Stimulated activated CD4-positive, alpha-beta T cell treated with anti-CD3 and anti-CD28 coated beads, Interleukin-15, amount 100 ng/mL, for 1 hour (primary cell): ENCODE data around the gene VPS45.

Source experiments
- DNase-seq, 2 donors: peaks; one replicate each; pipeline ENCODE4 v3.0.0-alpha.2; 2020; ENCODE audit warnings: low read depth in 1 of 2, low spot score in 1 of 2

VPS45 gene

DNA sequence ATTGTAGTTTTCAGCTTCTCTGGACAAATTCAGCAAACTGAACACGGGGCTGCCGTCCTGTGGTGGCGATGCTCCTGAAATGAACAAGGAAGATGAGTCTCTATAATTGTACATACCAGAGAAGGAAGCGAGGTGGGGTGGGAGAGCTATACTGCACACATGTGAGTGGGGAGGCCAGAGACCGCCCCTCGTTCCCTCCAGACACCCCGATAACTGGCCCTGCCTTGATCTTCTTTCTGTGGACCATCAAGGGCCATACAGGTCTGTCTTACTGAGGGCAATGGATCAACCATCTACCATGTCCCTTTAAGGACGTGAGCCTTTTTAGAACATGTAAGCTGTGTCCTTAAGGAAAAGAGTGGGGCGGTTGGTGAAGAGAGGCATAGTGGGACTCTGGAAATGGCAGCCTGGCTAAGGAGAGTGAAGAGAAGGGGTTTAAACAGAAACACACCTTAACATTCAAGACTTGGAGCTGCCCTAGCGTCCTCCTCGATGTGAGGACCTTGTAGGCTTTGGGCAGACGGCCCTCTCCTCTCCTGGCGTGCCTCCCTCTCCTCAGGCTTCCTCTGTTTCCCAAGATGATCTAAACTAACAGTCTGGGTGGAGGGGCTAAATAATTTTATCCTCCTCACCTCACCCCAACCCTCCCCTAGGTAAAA lies 88.0 kb downstream of the VPS45 start:
- DNase-seq = no peak

DNA sequence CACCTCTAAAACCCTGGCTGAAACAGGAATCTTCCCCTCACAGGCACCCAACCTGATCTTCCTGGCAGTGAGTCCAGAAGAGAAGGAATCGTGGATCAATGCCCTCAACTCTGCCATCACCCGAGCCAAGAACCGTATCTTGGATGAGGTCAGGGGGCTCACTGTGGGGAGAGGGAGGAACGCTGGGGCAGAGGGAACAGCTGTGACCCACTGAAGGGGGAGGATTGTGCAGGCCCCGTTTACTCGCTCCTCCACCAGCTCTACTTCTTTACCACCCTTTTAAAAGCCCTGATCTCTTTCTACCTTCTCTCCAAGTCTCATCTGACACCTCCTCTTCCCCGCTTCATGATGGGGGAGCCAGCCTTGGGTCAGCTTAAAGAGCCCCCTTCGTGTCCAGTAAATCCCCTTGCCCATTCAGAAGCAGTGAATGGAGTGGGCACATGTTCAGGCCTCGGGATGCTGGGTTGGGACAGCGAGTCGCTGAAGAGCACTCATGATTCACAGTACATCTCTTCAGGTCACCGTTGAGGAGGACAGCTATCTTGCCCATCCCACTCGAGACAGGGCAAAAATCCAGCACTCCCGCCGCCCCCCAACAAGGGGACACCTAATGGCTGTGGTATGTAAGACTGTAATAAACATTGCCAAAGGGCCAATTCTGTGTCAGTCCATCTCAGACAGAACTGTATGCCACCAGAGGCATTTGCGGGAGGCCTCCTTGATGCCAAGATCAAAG lies 89.5 kb downstream of the VPS45 start:
- no peak for DNase-seq

- no peak for DNase-seq
Observed at GRCh38 chr1:150159550-150159949, 92.0 kb downstream of the VPS45 start.

DNA sequence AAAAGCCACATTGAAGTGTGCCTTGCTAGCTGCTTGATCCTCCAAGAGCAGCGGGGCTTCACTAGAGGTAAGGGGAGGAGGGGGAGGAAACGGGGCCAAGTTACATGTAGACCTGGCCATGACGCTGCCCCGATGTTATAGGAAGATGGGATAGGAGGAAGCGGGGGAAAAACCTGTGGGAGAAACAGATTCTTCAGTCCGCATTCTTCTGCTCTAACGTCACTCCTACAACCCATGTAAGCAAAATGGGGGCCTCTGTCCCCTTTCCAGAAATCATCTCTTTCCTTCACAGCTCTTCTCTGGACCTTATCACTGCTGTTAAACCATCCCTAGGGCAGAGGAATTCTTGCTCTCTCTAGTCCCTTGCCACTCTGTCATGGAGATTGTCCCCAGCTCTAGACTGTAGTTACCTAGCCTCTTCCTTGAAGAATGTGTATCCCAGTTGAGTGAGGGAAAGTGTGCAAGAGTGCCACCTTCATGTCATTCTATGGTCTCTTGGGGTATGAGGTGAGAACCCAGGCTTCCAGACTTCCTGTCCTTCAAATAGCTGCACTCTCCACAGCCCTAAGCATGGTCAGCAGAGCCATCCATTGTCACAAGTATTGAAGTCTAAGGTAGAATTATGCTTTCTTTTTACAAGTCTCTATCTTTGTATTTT lies 93.5 kb downstream of the VPS45 start:
- DNase-seq = no peak

DNA sequence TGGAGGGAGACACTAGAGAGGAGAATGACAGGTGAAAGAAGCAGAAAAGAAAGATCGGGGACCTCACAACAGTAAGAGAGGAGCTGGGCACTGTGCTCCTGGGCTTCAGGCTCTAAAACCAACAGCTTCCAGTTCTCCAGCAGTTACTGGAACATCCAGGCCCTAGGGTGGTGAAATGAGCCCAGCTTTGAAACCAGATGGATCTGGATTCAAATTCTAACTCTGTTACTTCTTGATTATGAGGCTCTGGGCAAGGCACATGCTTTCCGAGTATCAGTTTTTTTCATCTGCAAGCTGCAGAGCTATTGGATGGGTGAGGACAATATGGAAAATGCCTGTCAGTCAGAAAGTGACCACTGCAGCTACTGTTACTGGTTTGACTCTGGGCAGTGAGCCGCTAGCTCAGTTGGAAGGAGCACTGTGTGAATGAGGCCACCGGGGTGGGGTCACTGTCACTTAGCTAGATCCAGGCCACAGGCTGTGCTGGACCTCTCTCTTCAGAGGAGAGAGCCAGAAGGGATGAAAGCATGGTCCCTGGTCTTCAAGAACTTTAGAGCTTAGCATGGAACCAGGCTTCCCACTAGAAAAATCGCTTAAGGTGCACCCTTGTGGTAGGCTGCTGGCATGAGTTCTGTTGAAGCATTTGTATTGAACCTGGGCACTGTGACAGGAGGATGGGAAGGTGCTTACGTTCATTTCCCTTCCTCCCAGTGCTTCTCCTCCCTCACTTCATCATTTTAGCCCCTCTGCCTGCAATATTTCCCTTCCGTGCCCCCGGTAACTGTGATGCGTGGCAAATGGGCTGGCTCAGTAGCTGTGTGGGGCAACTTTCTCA lies 94.4 kb downstream of the VPS45 start:
- DNase-seq = no peak

DNA sequence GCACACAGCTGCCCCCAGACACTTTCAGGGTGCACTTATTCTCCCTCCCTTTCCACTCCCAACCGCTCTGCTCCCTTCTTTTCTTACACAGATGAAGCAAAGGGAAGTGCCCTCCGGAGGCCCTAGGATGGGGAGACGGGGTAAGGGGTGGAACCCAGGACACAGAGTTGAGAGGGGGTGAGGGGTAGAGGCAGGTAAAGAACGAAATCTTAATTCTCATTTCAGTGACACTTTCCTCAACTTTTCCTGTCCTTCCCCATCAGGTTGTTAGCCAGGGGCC lies 94.9 kb downstream of the VPS45 start:
- DNase-seq = no peak

DNA sequence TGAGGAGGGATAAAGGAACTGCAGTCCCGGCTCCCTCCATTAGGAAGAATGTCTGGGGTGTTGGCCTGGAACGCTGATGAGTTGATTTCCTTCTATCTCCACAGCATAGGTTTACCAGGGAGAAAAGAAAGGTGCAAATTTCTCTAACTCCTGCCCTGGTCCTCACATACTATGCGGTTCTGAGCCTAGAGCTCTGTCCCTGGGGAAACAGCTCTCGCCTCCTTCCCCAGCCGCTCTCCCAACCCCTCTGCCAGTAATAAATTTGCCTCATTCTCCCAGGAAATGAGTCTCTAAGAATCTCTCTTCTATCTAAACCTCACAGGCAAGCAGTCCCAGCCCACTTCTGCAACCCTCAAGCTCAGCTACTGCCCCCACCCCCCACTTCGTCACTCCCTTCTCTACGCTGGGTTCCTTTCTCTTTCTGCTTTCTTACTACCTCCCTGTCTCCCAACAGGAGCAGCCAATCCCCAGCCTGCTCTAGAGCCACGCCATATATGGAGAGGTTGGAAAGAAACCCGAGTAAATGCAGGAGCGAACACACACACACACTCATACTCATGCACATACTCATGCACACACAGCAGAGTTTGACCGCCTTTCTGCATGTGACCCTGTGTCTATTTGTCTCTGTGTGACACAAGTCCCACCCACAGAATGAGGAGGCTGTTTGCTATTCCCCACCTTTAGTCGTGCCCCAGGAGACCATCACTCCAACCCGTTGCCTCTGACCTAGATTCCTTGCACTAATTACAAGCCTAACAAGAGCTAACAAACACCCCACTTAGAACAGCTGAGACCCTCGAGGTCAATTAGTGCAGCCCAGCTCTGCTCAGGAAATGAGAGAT lies 95.5 kb downstream of the VPS45 start:
- no peak for DNase-seq

- no peak for DNase-seq
Observed at GRCh38 chr1:150164224-150164623, 96.6 kb downstream of the VPS45 start.

DNA sequence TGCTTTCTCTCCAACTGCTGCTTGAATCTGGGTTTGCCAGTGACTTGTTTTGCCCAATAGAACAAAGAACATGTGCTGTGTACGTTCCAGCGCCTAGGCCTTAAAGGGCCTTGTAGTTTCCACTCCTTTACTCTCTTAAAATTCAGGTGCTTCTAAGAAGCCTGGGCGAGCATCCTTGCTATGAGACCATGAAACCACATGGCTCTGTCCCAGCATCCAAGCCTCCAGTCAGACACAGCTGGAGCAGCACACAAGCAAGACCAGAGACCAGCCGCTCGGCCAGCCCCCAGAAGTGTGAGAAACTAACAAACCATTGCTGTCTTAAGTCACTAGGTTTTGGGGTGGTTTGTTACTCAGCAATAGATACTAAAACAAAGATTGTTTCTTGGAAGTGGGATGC lies 97.2 kb downstream of the VPS45 start:
- DNase-seq = no peak

DNA sequence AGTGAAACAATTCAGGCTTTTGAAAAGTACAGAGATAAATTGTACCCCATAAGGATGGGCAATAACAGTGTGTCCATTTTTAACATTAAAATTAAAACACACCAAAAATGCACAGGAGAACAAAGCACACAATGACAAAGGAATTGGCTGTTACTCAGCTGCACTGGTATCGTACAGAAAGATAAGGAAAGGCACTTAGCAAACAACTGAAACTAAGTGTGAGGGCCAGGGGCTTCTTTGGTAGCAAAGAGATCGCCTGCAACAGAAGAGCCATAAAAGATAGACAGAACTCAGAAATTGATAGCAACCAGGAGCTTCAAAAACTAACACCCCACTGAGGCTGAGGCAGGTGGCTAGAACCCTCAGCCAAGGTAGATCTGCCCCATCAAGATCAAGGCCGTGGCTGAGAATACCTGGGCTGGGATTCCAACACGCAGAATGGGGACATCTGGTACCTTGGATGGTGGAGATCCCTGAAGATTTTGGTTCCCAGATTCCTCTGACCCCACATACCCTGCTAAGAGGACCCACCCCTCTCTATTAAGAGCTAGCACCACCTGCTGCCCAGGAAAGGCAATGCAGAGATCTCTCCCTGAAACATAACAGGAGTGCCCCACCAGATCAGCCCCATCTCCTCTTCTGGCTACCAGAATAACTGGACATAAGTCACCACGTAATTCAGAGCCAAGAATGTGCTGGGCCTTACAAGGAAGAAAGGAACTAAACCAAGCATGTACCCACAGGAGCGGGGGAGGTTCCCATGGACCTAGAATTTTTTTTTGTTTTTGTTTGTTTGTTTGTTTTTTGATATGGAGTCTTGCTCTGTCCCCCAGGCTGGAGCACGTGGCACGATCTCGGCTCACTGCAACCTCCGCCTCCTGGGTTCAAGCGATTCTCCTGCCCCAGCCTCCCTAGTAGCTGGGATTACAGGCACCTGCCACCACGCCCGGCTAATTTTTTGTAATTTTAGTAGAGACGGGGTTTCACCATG lies 98.3 kb downstream of the VPS45 start:
- peak in 1 of 2 donors; percentile 24 for DNase-seq

DNA sequence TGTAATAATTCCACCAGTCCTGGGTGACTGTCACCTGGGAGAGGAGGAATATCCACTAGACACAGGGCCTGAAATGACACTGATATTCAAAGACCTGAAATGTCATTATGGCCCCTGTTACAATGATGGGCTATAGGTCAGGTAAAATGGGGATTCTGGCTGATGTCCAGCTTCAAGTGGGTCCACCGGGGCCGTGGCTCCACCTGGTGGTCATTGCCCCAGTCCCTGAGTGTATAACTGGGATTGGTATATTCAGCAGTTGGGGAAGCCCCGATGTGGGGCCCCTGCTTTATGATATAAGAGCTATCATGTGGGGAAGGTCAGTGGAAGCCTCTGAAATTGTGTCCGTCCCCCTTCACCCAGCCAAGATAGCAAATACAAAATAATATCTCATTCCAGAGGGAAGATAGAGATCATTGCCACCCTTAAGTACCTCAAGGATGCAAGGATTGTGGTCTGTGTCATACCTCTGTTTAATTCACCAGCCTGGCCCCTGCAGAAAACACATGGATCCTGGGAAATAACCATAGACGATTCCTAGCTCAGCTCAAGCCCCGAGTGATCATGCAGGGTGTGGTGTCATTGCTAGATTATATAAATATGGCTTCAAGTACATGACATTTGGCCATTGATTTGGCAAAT lies 101.5 kb downstream of the VPS45 start:
- DNase-seq = peak; percentile 22 to 24

GRCh38 chr1:150171801-150172200 lies 104.2 kb downstream of the VPS45 start:
- DNase-seq = no peak

- no peak for DNase-seq
Observed at GRCh38 chr1:150173141-150173585, 105.6 kb downstream of the VPS45 start.

GRCh38 chr1:150176593-150176992 lies 109.0 kb downstream of the VPS45 start:
- DNase-seq = no peak

- DNase-seq = no peak
Observed at GRCh38 chr1:150178548-150178947, 111.0 kb downstream of the VPS45 start.

DNA sequence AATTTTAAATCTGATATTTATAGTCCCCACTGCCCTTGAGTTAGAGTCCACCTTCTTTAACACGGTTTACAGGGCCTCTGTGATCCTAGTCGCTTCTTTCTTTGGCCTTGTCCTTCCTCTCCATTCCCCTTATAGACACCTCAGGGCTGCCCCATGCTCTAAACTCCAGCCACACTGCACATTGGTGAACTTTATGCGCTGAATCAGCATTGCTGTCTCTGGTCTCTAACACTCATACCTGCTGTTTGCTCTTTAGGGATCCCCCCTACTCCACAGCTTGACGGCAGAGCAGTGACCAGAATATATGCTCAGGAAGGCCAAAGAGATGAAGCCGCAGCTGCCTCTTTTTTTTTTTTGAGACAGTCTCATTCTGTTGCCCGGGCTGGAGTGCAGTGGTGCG lies 112.3 kb downstream of the VPS45 start:
- DNase-seq = no peak

- DNase-seq = no peak
Observed at GRCh38 chr1:150180474-150180873, 112.9 kb downstream of the VPS45 start.

DNA sequence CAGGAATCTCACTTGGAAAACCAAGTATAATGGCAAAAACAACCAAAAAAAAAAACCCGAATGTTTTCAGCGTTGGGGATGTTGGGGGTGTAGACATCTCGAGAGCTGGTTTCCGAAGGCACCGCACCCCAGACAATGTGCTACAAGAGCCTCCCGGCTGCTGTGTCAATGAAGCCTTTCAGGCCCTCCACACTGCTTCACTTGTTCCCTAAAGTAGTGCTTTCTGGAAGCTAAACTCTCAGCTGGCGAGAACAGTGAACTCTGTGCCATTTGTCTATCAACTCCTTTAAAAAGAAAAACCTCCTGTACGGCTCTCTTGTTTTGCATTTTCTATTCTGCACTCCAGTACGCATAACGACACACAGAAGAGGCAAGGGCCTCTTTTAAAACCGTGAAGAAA lies 114.7 kb downstream of the VPS45 start:
- no peak for DNase-seq

DNA sequence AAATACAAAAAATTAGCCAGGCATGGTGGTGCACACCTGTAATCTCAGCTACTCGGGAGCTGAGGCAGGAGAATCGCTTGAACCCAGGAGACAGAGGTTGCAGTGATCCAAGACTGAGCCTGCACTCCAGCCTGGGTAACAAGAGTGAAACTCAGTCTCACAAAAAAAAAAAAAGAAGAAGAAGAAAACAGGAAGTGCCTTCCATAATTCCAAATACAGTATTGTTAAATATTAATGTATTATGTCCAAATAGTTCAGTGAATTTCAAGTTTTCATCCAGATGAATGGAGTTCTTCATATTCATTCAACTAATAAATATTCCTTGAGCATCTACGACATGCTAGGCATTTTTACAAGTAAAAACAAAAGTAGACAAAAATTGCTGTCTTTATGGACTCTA lies 115.5 kb downstream of the VPS45 start:
- no peak for DNase-seq
